GM23248 (cell line): ENCODE data around the gene HBQ1. TPM values are rescaled to one million over a fixed set of nuclear protein-coding genes. Genes with fewer than 3 reads are reported as not detected.
A peak's percentile ranks its signal among the peaks of the same experiment; 100 is the strongest.
"Not testable (repeated sequence)": the region's sequence is repeated elsewhere in the genome, so short reads cannot be mapped to it uniquely, and the experiment has no call there.

Experiments used
- DNase-seq: peaks from one replicate; pipeline ENCODE4 v3.0.0-alpha.2; 2015
- H2AFZ ChIP-seq: fragments of 200-600 bp; sonication (generic); 2 replicates; pipeline ENCODE4 v1.6.1; 2016; ENCODE audit warnings: antibody characterized with exemption
- H3F3A ChIP-seq: fragments of 200-600 bp; sonication (generic); 2 replicates; pipeline ENCODE4 v1.6.1; 2016; ENCODE audit warnings: mild to moderate bottlenecking, antibody characterized with exemption, mixed run types; ENCODE audit not compliant: insufficient read depth
- H3K27ac ChIP-seq: fragments of 200-600 bp; sonication (generic); 2 replicates; pipeline ENCODE4 v1.5.1; 2016; ENCODE audit warnings: mild to moderate bottlenecking
- H3K27me3 ChIP-seq: fragments of 200-600 bp; sonication (generic); replicated peaks from 2 replicates; pipeline ENCODE4 v1.6.1; 2016; ENCODE audit warnings: mild to moderate bottlenecking; ENCODE audit not compliant: insufficient read depth
- H3K36me3 ChIP-seq: fragments of 200-600 bp; sonication (generic); 2 replicates; pipeline ENCODE4 v1.6.1; 2016; ENCODE audit warnings: low read depth, mild to moderate bottlenecking
- H3K4me1 ChIP-seq: fragments of 200-600 bp; sonication (generic); 2 replicates; pipeline ENCODE4 v1.6.1; 2016; ENCODE audit warnings: mild to moderate bottlenecking; ENCODE audit not compliant: insufficient read depth
- H3K4me2 ChIP-seq: fragments of 200-600 bp; sonication (generic); one replicate; pipeline ENCODE4 v1.6.1; 2016; ENCODE audit warnings: mild to moderate bottlenecking; ENCODE audit not compliant: unreplicated experiment
- H3K4me3 ChIP-seq: fragments of 200-600 bp; sonication (generic); 2 replicates; pipeline ENCODE4 v1.5.1; 2016; ENCODE audit warnings: mild to moderate bottlenecking
- H3K79me2 ChIP-seq: fragments of 200-600 bp; sonication (generic); 2 replicates; pipeline ENCODE4 v1.6.1; 2016; ENCODE audit warnings: mild to moderate bottlenecking; ENCODE audit not compliant: insufficient read depth
- H3K9ac ChIP-seq: fragments of 200-600 bp; sonication (generic); 2 replicates; pipeline ENCODE4 v1.6.1; 2016; ENCODE audit warnings: mild to moderate bottlenecking
- H3K9me2 ChIP-seq: fragments of 200-600 bp; sonication (generic); 2 replicates; pipeline ENCODE4 v1.6.1; 2016; ENCODE audit warnings: mixed run types, mild to moderate bottlenecking, moderate library complexity; ENCODE audit not compliant: insufficient read depth
- H3K9me3 ChIP-seq: fragments of 200-600 bp; sonication (generic); one replicate; pipeline ENCODE4 v1.6.1; 2017; ENCODE audit warnings: low read depth
- H4K20me1 ChIP-seq: fragments of 200-600 bp; sonication (generic); 2 replicates; pipeline ENCODE4 v1.6.0; 2016; ENCODE audit not compliant: insufficient read depth
- EZH2 ChIP-seq: fragments of 200-600 bp; sonication (generic); IDR thresholded peaks from 2 replicates; pipeline ENCODE4 v1.6.1; 2018; ENCODE audit warnings: antibody characterized with exemption, mild to moderate bottlenecking; ENCODE audit not compliant: insufficient read depth, poor library complexity, severe bottlenecking
- WGBS, 2 experiments: methylation state at CpG; one replicate each; pipeline ENCODE4 v1.1.6; 2015 to 2017; ENCODE audit warnings: low lambda C conversion rate in 2 of 2, low coverage in 1 of 2; ENCODE audit errors: missing lambda C conversion rate in 2 of 2; 5-methylcytosine and 5-hydroxymethylcytosine counted together
- in situ Hi-C: fragments of 300-500 bp; cut with MboI; formaldehyde crosslinking; loops from 2 replicates; pipeline ENCODE4 v1.15.0; 2020
- polyA plus RNA-seq: library from polyadenylated mRNA; unstranded; fragments of >200 nt; fragmentation: Nextera tagmentation; extraction: Ambion mirVana; gene quantifications from 2 replicates; pipeline ENCODE4 v1.2.1, GENCODE V29; 2016
- total RNA-seq: library from RNA; depleted of rRNA; stranded (reverse); fragments of >200 nt; shearing (Covaris generic); gene quantifications from 2 replicates; pipeline ENCODE4 v1.2.3, GENCODE V29; 2014

The HBQ1 gene
- total and polyA plus RNA-seq, 2 experiments from 2014 or later = not detected

- H3K79me2 ChIP-seq, H4K20me1 ChIP-seq, H3K9ac ChIP-seq, H3F3A ChIP-seq, H3K36me3 ChIP-seq, H3K4me3 ChIP-seq, in situ Hi-C loops, H3K9me2 ChIP-seq, H2AFZ ChIP-seq, H3K4me1 ChIP-seq, H3K9me3 ChIP-seq, H3K27ac ChIP-seq, H3K4me2 ChIP-seq: not testable (repeated sequence)
- peaks cover 40% of the 10 kb centered on the region for H3K27me3 ChIP-seq
- peak; percentile 42 for DNase-seq
- WGBS, 2 experiments = 11 to 18% methylated on average over 6 to 9 of the region's 13 CpGs
Observed at GRCh38 chr16:173928-174769, 6.1 kb upstream of the HBQ1 start.

GRCh38 chr16:175011-175949, 5.0 kb upstream of the HBQ1 start:
- H3K27me3 ChIP-seq = peaks cover 51% of the 10 kb centered on the region
- WGBS, 2 experiments = 26 to 41% methylated on average over 5 to 8 of the region's 8 CpGs
- H3K4me1 ChIP-seq = no peaks in the 10 kb centered on the region

GRCh38 chr16:176006-176405, 4.3 kb upstream of the HBQ1 start:
- H3K27me3 ChIP-seq = peaks cover 51% of the 10 kb centered on the region
- DNase-seq, H3F3A ChIP-seq, H3K27ac ChIP-seq, H3K36me3 ChIP-seq, in situ Hi-C loops, H3K9ac ChIP-seq, H3K4me2 ChIP-seq, H2AFZ ChIP-seq, H3K9me3 ChIP-seq, H3K4me1 ChIP-seq, H3K79me2 ChIP-seq, H3K9me2 ChIP-seq, H3K4me3 ChIP-seq, H4K20me1 ChIP-seq: not testable (repeated sequence)
- 0 to 8% methylated on average over 5 to 20 of the region's 39 CpGs for WGBS, 2 experiments

More at GRCh38 chr16:175011-175949, 5.0 kb upstream of the HBQ1 start:
- Histone ChIP-seq H2AFZ (no peak overlapping the region), H3K36me3 (no peaks in the 10 kb centered on the region), H3K4me2 (no peak overlapping the region), H3K9me2 (no peaks in the 10 kb centered on the region), H3K4me3 (no peak overlapping the region), H3K9me3 (no peaks in the 10 kb centered on the region), H4K20me1 (no peaks in the 10 kb centered on the region), H3K79me2 (no peaks in the 10 kb centered on the region), H3K9ac (no peak overlapping the region), H3F3A (no peaks in the 10 kb centered on the region), H3K27ac (no peak overlapping the region)
- no peak for TF ChIP-seq EZH2
- DNase-seq = no peak
- in situ Hi-C loops = no loop called here

GRCh38 chr16:176477-177382, 3.5 kb upstream of the HBQ1 start, which contains the start of gene HBA1:
Gene HBA1 (plus strand): TSS chr16:176680. CDS start chr16:176717, 37 bp downstream.
- in situ Hi-C loops = not testable (repeated sequence)

More at GRCh38 chr16:176477-177382, 3.5 kb upstream of the HBQ1 start, which contains the start of gene HBA1:
- not testable (repeated sequence) for H3K36me3 ChIP-seq, H3K27ac ChIP-seq, H3K79me2 ChIP-seq, H3K4me3 ChIP-seq, H2AFZ ChIP-seq, H3K9me3 ChIP-seq, DNase-seq, H3K4me2 ChIP-seq, H3K9me2 ChIP-seq, H3K9ac ChIP-seq, H3K4me1 ChIP-seq, H3F3A ChIP-seq, H4K20me1 ChIP-seq
- 2 to 6% methylated on average over 10 to 32 of the region's 88 CpGs for WGBS, 2 experiments
- peaks cover 45% of the 10 kb centered on the region for H3K27me3 ChIP-seq
